ENCODE results near the gene HS6ST2. TPM values are rescaled to one million over a fixed set of nuclear protein-coding genes. Genes with fewer than 3 reads are reported as not detected.

The HS6ST2 gene
- total RNA-seq, 1 donor from 2014 or later = 0.92 TPM

DNA sequence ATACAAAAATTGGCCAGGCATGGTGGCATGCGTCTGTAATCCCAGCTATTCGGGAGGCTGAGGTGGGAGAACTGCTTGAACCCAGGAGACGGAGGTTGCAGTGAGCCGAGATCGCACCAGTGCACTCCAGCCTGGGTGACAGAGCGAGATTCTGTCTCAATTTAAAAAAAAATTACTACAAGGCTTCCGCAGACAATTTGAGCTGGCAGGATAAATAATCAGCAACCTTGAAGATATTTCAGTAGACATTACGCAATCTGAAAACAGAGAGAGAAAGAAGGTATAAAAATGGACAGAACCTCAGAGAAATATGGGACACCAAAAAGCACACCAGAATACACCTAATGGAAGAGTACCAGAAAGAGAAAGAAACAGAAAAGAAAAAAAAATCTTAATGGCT, 25.3 kb downstream of the HS6ST2 start:
- no peak overlapping the region for H3K27ac ChIP-seq
- ATAC-seq (no peak), DNase-seq (no peak)
- no peaks in the 10 kb centered on the region for H3K9me3 ChIP-seq
- H3K4me3 ChIP-seq = no peak overlapping the region
- intact Hi-C loops (cut with DNase I) = no loop called here
- H3K36me3 ChIP-seq = no peaks in the 10 kb centered on the region
- no peaks in the 10 kb centered on the region for H3K4me1 ChIP-seq
- H3K27me3 ChIP-seq (ENCODE audit: low read depth) = no peaks in the 10 kb centered on the region
- TF ChIP-seq, protein P1, sequence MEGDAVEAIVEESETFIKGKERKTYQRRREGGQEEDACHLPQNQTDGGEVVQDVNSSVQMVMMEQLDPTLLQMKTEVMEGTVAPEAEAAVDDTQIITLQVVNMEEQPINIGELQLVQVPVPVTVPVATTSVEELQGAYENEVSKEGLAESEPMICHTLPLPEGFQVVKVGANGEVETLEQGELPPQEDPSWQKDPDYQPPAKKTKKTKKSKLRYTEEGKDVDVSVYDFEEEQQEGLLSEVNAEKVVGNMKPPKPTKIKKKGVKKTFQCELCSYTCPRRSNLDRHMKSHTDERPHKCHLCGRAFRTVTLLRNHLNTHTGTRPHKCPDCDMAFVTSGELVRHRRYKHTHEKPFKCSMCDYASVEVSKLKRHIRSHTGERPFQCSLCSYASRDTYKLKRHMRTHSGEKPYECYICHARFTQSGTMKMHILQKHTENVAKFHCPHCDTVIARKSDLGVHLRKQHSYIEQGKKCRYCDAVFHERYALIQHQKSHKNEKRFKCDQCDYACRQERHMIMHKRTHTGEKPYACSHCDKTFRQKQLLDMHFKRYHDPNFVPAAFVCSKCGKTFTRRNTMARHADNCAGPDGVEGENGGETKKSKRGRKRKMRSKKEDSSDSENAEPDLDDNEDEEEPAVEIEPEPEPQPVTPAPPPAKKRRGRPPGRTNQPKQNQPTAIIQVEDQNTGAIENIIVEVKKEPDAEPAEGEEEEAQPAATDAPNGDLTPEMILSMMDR (IDR thresholded peaks at IDR 0.05) = no peak

DNA sequence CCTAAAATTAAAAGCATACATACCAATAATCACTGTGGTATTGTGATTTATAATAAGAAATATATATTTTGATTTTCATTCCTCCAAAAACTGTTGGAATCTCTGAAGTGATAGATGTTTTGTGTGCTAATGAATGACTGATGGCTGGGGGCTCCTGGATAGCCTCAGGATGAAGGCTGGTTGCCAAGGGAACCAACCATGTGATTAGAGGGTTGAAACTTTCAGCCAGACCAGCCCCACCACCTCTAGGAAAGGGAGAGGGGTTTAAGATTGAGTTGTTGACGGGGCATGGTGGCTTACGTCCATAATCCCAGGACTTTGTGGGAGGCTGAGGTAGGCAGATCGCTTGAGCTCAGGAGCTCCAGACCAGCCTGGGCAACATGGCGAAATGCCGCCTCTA, 34.0 kb downstream of the HS6ST2 start:
- H3K27ac ChIP-seq = no peak overlapping the region
- H3K4me1 ChIP-seq = no peaks in the 10 kb centered on the region
- TF ChIP-seq, protein P1 (IDR thresholded peaks at IDR 0.05) = no peak
- H3K4me3 ChIP-seq = no peak overlapping the region
- no peaks in the 10 kb centered on the region for H3K36me3 ChIP-seq
- DNase-seq (no peak), ATAC-seq (no peak)
- intact Hi-C loops (cut with DNase I) = no loop called here
- H3K9me3 ChIP-seq = no peaks in the 10 kb centered on the region
- H3K27me3 ChIP-seq (ENCODE audit: low read depth) = no peaks in the 10 kb centered on the region

DNA sequence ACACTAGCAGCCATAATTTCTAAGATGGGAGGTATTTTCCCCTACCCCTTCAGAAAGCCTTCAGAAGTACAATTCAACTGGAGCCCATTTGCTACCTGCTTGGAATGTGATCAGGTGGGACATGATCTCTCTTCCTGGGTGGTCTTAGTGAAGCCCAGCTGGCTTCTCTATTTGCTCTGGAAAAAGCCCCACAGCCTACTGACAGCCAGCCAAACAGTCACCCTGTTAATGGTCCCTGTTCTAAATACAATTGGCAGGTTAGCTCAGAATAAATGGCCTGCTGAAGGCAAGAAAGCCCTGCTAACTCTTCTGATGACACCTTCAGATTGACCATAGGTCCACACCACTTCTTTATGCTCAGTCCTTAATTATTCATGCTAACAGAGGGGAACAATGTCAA, 39.9 kb downstream of the HS6ST2 start:
- intact Hi-C loops (cut with DNase I) = no loop called here
- no peaks in the 10 kb centered on the region for H3K9me3 ChIP-seq
- H3K27ac ChIP-seq = no peak overlapping the region
- TF ChIP-seq, protein P1 (IDR thresholded peaks at IDR 0.05) = no peak
- no peak overlapping the region for H3K4me3 ChIP-seq
- DNase-seq (no peak), ATAC-seq (no peak)
- H3K36me3 ChIP-seq = no peaks in the 10 kb centered on the region
- no peaks in the 10 kb centered on the region for H3K4me1 ChIP-seq
- H3K27me3 ChIP-seq (ENCODE audit: low read depth) = no peaks in the 10 kb centered on the region

DNA sequence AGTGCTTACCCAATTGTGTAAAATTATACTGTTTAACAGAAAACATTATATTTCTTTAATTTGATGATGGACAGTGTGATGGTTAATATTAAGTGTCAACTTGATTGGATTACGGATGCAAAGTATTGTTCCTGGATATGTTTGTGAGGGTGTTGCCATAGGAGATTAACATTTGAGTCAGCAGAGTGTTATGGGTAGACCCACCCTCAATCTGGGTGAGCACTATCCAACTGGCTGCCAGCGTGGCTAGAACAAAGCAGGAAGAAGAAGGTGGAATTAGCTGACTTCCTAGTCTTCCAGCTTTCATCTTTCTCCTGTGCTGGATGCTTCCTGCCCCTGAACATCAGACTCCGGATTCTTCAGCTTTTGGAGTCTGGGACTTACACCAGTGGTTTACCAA, 42.1 kb downstream of the HS6ST2 start:
- H3K4me3 ChIP-seq = no peak overlapping the region
- ATAC-seq (no peak), DNase-seq (no peak)
- intact Hi-C loops (cut with DNase I) = no loop called here
- H3K9me3 ChIP-seq = no peaks in the 10 kb centered on the region
- H3K27ac ChIP-seq = no peak overlapping the region
- TF ChIP-seq, protein P1 (IDR thresholded peaks at IDR 0.05) = no peak
- no peaks in the 10 kb centered on the region for H3K36me3 ChIP-seq
- no peaks in the 10 kb centered on the region for H3K27me3 ChIP-seq (ENCODE audit: low read depth)
- H3K4me1 ChIP-seq = no peaks in the 10 kb centered on the region

DNA sequence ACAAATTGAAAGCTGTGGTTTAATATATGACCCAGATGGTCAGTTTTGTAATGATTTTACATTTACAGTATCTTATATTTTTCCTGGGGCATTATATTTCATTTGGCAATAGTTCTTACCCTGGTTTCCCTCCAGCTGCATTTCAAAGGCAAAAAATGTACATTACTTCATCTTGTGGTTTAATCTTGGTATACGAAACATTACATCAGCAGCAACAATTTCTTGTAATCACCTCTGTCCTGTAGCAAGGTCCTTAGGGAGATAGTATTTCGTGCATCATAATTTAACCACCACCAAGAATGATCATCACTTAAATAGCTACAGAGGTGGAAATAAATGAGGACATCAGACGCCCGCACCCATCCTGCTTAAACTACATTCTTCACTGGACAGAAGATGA, 48.8 kb downstream of the HS6ST2 start:
- Histone ChIP-seq H3K9me3 (no peaks in the 10 kb centered on the region), H3K36me3 (no peaks in the 10 kb centered on the region), H3K27me3 (ENCODE audit: low read depth) (no peaks in the 10 kb centered on the region), H3K27ac (no peak overlapping the region), H3K4me3 (no peak overlapping the region), H3K4me1 (no peaks in the 10 kb centered on the region)
- TF ChIP-seq, protein P1 (IDR thresholded peaks at IDR 0.05) = no peak
- DNase-seq (no peak), ATAC-seq (no peak)
- intact Hi-C loops (cut with DNase I) = no loop called here

DNA sequence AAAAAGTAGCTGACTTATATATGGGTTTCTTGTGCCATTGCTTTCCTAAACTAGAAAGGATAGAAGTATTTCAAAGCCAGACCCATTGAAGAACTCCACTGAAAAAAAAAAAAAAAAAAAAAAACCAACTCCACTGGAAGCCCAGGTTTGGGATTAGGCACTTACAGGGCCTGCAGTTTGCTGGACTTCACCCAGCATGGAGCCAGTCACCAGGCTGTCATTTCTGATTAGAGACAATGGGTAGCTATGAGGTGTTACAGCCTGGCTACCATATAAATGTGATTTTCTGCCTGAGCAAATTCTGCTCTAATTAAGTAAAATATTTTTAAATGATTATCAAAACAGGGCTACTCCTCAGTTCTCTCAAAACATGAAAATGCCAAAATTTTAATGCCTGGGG, 49.5 kb downstream of the HS6ST2 start:
- no peak for ATAC-seq
- intact Hi-C loops (cut with DNase I) = no loop called here
- H3K9me3 ChIP-seq = no peaks in the 10 kb centered on the region
- H3K27ac ChIP-seq = no peak overlapping the region
- H3K27me3 ChIP-seq (ENCODE audit: low read depth) = no peaks in the 10 kb centered on the region
- no peaks in the 10 kb centered on the region for H3K4me1 ChIP-seq
- H3K4me3 ChIP-seq = no peak overlapping the region
- H3K36me3 ChIP-seq = no peaks in the 10 kb centered on the region
- TF ChIP-seq, protein P1 (IDR thresholded peaks at IDR 0.05) = no peak
- no peak for DNase-seq
